MM.1S (cell line): ENCODE results near the gene COL13A1.

Source experiments
- DNase-seq: peaks from one replicate; pipeline ENCODE4 v3.0.0-alpha.2; 2015
- H2AFZ ChIP-seq: fragments of 300-600 bp; sonication (generic); 2 replicates; pipeline ENCODE4 v1.6.0; 2016; ENCODE audit warnings: antibody characterized with exemption, low read length
- H3F3A ChIP-seq: fragments of 300-600 bp; sonication (generic); 2 replicates; pipeline ENCODE4 v1.6.1; 2016; ENCODE audit warnings: mild to moderate bottlenecking, antibody characterized with exemption, low read length, moderate library complexity, mixed read lengths; ENCODE audit not compliant: insufficient read depth
- H3K27ac ChIP-seq: fragments of 300-600 bp; sonication (generic); 2 replicates; pipeline ENCODE4 v1.5.1; 2016; ENCODE audit warnings: mild to moderate bottlenecking, low read length
- H3K27me3 ChIP-seq: fragments of 300-600 bp; sonication (generic); replicated peaks from 2 replicates; pipeline ENCODE4 v1.6.0; 2016; ENCODE audit warnings: low read length; ENCODE audit not compliant: insufficient read depth
- H3K36me3 ChIP-seq: fragments of 300-600 bp; sonication (generic); replicated peaks from 2 replicates; pipeline ENCODE4 v1.6.1; 2016; ENCODE audit warnings: mild to moderate bottlenecking, low read length, mixed read lengths; ENCODE audit not compliant: insufficient read depth
- H3K4me1 ChIP-seq: fragments of 300-600 bp; sonication (generic); 2 replicates; pipeline ENCODE4 v1.6.1; 2016; ENCODE audit warnings: low read length, mixed read lengths
- H3K4me2 ChIP-seq: fragments of 300-600 bp; sonication (generic); 2 replicates; pipeline ENCODE4 v1.6.0; 2016; ENCODE audit warnings: low read depth, low read length
- H3K4me3 ChIP-seq: fragments of 300-600 bp; sonication (generic); 2 replicates; pipeline ENCODE4 v1.5.1; 2016; ENCODE audit warnings: low read length, mixed read lengths
- H3K79me2 ChIP-seq: fragments of 300-600 bp; sonication (generic); 2 replicates; pipeline ENCODE4 v1.6.1; 2016; ENCODE audit warnings: mixed run types, low read length, mixed read lengths
- H3K9ac ChIP-seq: fragments of 300-600 bp; sonication (generic); 2 replicates; pipeline ENCODE4 v1.6.1; 2016; ENCODE audit warnings: low read length, mixed read lengths
- H3K9me2 ChIP-seq: fragments of 300-600 bp; sonication (generic); replicated peaks from 2 replicates; pipeline ENCODE4 v1.6.1; 2016; ENCODE audit warnings: mild to moderate bottlenecking, low read length, mixed read lengths; ENCODE audit not compliant: insufficient read depth
- H3K9me3 ChIP-seq: fragments of 300-600 bp; sonication (generic); replicated peaks from 2 replicates; pipeline ENCODE4 v1.6.1; 2016; ENCODE audit warnings: mild to moderate bottlenecking, low read length, mixed read lengths; ENCODE audit not compliant: insufficient read depth
- H4K20me1 ChIP-seq: fragments of 300-600 bp; sonication (generic); 2 replicates; pipeline ENCODE4 v1.6.1; 2016; ENCODE audit warnings: mild to moderate bottlenecking, low read length, moderate library complexity, mixed read lengths; ENCODE audit not compliant: insufficient read depth
- EZH2 ChIP-seq: fragments of 300-600 bp; sonication (generic); optimal IDR thresholded peaks from 2 replicates; pipeline ENCODE3; 2017; ENCODE audit warnings: low read depth, mild to moderate bottlenecking, antibody characterized with exemption, low read length, mixed read lengths
- EZH2phosphoT487 ChIP-seq: fragments of 300-600 bp; sonication (generic); IDR thresholded peaks from 2 replicates; pipeline ENCODE4 v1.6.1; 2018; ENCODE audit warnings: antibody characterized with exemption, low read length
- TF ChIP-seq, protein P1 (sequence below): fragments of 300-600 bp; sonication (generic); IDR thresholded peaks from 2 replicates; pipeline ENCODE4 v1.5.1; 2016; ENCODE audit warnings: antibody characterized with exemption, low read length, mixed read lengths

COL13A1 gene

DNA sequence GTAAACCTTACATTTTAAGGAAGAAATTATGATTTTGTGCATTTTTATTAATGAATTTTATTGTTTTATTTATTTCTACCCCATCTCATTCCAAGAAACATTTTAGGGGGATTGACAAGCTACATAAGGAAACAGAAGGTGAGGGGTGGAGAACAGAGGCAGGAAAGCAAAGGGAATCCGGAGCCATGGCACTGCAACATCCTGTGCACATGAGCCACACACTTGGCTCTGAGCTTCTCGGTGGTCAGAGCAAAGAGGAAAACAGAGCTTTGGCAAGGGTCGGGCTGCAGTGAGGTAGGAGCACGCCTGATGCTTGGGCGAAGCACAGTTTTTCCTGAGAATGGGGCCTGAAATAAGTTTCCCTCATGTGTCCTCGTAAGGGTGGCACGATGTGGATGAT, 68.9 kb downstream of the COL13A1 start:
- Histone ChIP-seq H3K9me2 (no peaks in the 10 kb centered on the region), H3K27me3 (peaks cover 48% of the 10 kb centered on the region), H3K79me2 (no peaks in the 10 kb centered on the region), H3K4me1 (no peaks in the 10 kb centered on the region), H3K36me3 (no peaks in the 10 kb centered on the region), H3K9ac (no peak overlapping the region), H3F3A (no peaks in the 10 kb centered on the region), H3K4me2 (no peak overlapping the region), H3K9me3 (no peaks in the 10 kb centered on the region), H2AFZ (no peak overlapping the region), H3K27ac (no peak overlapping the region), H3K4me3 (no peak overlapping the region), H4K20me1 (no peaks in the 10 kb centered on the region)
- TF ChIP-seq, protein P1, sequence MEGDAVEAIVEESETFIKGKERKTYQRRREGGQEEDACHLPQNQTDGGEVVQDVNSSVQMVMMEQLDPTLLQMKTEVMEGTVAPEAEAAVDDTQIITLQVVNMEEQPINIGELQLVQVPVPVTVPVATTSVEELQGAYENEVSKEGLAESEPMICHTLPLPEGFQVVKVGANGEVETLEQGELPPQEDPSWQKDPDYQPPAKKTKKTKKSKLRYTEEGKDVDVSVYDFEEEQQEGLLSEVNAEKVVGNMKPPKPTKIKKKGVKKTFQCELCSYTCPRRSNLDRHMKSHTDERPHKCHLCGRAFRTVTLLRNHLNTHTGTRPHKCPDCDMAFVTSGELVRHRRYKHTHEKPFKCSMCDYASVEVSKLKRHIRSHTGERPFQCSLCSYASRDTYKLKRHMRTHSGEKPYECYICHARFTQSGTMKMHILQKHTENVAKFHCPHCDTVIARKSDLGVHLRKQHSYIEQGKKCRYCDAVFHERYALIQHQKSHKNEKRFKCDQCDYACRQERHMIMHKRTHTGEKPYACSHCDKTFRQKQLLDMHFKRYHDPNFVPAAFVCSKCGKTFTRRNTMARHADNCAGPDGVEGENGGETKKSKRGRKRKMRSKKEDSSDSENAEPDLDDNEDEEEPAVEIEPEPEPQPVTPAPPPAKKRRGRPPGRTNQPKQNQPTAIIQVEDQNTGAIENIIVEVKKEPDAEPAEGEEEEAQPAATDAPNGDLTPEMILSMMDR, result no peak
- TF ChIP-seq EZH2phosphoT487 (no peak), EZH2 (no peak)
- no peak for DNase-seq

DNA sequence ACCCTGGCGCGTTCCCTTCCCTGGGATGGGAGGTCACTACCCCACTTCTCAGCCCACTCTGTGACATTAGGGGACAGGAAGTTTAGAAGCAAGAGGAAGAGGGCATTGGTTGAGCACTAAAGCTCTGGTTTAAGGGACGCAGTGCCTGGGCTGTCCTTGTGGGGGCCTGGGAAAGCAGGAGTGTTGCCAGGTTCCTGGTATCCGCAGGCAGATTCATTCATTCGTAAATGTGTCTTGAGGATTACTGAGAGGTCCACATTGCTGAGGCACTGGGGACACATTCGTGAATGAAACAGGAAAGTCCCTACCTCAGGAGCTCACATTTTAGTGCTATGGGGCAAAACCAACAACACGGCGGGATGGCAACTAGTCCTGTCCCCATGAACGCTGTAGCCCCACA, 69.4 kb downstream of the COL13A1 start:
- no peak overlapping the region for H3K4me3 ChIP-seq
- no peaks in the 10 kb centered on the region for H3K4me1 ChIP-seq
- H3K27me3 ChIP-seq, result peaks cover 48% of the 10 kb centered on the region
- H3K36me3 ChIP-seq, result no peaks in the 10 kb centered on the region
- H4K20me1 ChIP-seq, result no peaks in the 10 kb centered on the region
- H2AFZ ChIP-seq, result no peak overlapping the region
- H3K27ac ChIP-seq, result no peak overlapping the region
- no peaks in the 10 kb centered on the region for H3K9me2 ChIP-seq
- no peaks in the 10 kb centered on the region for H3K9me3 ChIP-seq
- no peak for DNase-seq
- no peak overlapping the region for H3K4me2 ChIP-seq
- H3K79me2 ChIP-seq, result no peaks in the 10 kb centered on the region
- H3K9ac ChIP-seq, result no peak overlapping the region
- H3F3A ChIP-seq, result no peaks in the 10 kb centered on the region
- TF ChIP-seq EZH2 (no peak), EZH2phosphoT487 (no peak)
- TF ChIP-seq, protein P1, result no peak

GRCh38 chr10:69872323-69872722, 70.6 kb downstream of the COL13A1 start:
- Histone ChIP-seq H3K4me1 (no peaks in the 10 kb centered on the region), H3K27me3 (peaks cover 42% of the 10 kb centered on the region), H3K4me2 (no peak overlapping the region), H3K4me3 (no peak overlapping the region), H3K9ac (no peak overlapping the region), H4K20me1 (no peaks in the 10 kb centered on the region), H3K27ac (no peak overlapping the region), H3K79me2 (no peaks in the 10 kb centered on the region), H3K9me3 (no peaks in the 10 kb centered on the region), H2AFZ (no peak overlapping the region), H3F3A (no peaks in the 10 kb centered on the region), H3K36me3 (no peaks in the 10 kb centered on the region), H3K9me2 (no peaks in the 10 kb centered on the region)
- TF ChIP-seq, protein P1, result no peak
- TF ChIP-seq EZH2phosphoT487, result no peak
- TF ChIP-seq EZH2, result no peak
- DNase-seq, result no peak
